Cortex of kidney (tissue), 1 donor: ENCODE results near the gene GDF15.

Experiments used
- DNase-seq: peaks from one replicate; lab custom pipeline; 2025; lab: John Stamatoyannopoulos, UW

GDF15 gene

DNA sequence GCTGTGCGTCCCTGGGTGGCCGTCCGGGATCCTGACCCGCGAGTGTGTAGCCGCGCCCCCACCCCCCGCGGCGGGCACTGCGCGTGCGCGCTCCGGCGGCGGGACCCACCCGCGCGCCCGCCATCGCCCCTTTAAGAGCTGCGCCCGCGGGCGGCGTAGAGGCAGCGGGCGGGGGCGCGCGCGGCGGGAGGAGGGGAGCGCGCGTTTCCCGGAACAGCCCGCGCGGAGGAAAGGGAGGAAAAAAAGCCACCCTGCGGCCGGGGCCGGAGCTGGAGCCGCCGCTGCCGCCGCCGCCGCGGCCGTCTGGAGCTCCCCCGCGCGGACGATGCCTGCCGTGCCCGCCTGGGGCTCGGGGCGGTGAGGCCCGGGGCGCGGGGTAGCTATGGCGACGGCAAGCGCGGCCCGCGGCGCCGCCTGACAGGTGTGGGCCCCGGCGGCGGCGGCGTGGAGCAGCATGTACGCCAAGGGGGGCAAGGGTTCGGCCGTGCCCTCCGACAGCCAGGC is 33.3 kb downstream of the GDF15 start, which contains the start of gene SSBP4:
Gene SSBP4 (plus strand): TSS at position 204 of the 504 bp plus-strand sequence. CDS start 251 bp downstream, at position 455.
- no peak for DNase-seq

GRCh38 chr19:18419699-18420460 is 33.9 kb downstream of the GDF15 start:
- no peak for DNase-seq

DNA sequence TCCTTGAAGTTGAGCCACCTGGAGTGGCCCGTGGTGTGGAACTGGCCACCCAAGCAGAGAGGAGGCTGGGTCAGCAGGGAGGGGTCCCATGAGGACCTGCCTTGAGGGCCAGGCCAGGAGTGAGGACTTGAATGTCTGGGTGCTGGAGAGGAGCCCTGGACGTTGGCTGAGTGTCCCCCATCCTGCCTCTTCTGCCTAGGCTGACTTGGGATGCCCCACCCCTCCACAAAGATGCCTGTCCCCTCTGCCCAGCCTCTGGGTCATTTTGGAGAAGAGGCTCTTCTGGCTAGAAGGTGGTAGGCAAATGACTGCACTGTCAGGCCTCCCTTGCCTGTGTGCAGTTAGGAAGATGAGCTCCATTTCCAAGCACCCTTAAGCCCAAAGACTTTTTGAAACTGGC is 35.0 kb downstream of the GDF15 start:
- DNase-seq = no peak

DNA sequence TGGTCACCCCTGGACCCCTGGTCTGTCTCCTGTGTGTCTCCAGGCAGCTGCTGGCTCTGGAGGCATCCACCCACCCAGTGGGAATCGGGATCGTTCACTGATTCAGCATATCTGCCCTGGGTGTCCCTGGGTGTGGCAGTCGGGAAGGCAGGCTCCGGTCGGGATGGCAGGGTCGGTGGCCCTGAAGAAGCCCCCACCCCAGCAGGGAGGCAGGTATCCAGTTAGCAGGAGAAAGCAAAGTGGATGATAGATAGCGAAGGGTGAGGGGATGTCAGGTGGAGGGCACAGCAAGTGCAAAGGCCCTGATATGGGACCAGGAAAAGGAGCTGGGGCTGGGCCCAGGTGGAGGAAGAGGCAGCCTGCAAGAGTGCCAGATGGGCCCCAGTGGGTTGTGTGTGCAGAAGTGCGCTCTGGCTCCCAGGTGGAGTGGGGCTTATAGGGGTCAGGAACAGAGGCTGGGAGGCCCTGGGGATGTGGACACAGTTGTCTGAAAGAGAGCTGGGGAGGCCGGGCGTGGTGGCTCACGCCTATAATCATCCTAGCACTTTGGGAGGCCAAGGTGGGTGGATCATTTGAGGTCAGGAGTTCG is 35.5 kb downstream of the GDF15 start:
- no peak for DNase-seq

DNA sequence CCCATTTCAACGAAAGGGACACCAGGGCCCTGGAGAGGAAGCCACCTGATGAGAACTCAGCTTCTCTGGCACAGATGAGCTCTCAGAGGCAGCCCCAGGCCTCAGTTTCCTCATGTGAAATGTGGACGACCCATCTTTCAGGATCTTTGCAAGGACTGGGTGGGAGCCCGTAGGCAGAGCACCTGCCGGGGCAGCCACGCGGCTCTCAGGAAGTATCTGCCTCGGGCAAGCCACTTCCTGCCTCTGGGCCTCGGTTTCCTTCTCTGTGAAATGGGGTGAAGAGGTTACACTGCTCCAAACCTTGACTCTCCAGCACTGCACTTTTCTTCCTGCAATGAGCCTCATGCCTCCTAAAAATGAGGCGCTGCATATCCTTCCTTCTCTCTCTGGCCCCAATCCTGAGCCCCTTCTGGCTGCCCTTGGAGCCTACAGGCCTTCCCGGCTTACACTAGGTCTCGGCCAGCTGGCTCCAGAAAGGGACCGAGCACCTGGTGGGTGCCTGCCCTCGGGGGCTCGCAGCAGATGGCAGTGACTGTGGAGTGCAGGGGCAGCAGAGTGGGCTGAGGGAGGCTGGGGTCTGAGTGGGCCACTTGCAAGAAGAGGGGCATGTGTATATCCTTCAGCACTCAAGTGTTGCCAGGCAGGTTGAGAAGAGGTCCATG is 36.7 kb downstream of the GDF15 start:
- no peak for DNase-seq

DNA sequence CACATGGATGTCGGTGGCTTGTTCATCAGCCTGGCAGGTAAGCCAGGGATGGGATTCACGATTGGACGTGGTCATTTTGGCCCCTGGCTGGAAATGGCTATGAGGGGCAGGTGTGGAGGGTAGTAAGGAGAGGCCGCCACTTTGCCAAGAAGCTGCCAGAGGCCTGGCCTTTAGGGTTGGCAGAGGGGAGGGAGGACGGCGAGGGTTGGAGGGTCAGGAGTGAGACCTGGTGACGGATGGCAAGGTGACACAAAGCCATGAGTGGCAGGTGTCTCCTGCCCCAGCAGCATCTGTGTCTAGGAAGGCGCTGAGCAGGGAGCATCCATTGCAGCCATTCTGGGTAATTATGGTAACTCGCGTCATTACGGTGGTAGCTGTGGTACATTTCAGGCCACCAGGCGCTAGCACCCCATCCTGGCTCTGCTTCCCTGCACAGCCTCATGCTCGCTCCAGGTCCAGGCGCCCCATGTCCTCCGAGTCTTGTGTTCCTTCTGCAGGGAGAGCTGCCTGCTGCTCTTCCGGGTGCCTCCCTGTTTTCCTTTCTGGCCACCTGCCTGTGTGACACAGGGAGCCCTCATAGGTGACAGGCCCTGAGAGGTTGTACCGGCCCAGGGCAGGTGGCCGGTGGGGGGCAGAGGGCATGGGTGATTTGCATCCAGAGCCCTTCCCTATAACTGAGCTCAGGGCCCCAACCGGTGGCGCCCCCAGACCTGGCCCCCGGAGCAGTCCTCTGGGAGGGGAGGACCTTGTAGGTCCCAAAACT is 37.5 kb downstream of the GDF15 start:
- no peak for DNase-seq

DNA sequence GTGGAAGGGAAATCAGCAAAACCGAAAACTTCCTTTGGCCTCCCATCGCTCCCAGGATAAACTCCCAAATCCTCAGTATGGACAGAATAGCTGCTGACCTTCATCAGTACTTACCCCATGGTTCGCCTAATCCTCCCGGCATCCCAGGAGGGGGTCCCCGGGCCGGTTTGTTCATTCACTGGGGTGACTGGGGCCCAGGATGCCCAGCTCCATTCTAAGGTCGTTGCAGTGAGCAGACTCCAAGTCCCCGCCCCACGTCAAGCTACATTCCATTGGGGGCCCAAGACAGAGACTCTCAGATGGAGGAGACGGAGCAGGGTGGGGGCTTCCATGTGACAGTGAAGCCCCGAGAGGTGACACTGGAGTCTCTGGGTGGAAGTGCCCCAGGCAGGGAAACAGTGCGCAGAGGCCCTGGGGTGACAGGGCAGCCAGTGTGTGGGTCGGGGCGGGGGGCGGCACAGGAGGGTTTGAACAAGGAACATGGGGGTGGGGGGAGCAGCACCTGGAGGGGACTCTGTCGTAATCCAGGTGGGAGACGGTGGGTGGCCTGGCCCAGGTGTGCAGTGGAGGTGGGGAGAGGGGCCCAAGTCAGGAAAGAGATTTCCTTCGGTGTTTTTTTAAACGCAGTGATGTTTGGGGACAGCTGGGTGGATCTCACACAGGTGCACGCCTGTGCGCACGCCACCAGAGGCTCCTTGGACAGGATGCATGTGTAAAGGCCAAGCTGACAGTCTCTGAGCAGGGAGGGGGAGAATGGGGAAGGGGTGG is 38.3 kb downstream of the GDF15 start:
- DNase-seq = no peak

- DNase-seq = no peak
These were observed 39.0 kb downstream of the GDF15 start for GRCh38 chr19:18424890-18425514.

DNA sequence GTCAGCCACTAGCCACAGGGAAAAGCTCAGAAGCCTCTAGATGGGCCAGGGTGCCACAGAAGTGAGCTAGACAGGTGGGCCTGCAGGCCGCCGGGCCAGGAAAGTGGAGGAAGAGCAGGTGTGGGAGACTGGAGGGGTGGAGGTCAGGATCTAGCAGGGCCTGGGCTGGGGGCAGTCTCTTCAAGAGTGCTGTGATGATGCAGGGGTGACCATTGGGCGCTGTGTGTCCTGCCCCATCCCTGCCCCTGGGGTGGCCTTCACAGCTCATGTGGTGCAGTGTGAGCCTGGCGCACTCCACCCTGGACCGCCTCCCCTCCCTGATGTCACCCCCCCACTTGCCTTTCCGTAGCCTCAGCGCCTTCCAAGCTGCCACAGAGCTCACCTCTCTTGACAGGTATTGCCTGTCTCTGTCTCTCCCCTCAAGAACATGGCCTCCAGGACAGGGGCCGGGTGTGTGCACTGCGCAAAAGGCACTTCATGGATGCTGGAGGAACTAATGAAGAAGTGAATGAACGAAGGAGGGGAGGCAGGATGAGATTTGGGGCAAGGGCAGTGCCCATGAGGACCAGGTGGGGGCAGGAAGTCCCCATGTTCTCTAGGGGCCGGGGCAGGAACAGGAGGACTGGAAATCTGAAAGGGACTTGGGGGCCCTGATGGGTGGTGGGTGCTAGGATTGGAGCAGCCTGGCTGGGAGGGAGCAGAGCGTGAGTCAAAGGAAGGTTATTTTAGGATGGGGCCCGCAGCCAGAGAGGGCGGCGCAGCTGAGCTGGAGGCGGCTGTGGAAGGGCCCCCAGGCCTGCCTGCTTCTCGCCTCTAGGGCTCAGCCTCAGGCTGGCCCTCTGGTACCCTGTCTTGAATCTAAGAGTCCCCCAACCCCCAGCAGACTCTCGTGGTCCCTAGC is 39.8 kb downstream of the GDF15 start:
- DNase-seq = no peak

GRCh38 chr19:18426416-18426767 is 40.4 kb downstream of the GDF15 start:
- DNase-seq = no peak

DNA sequence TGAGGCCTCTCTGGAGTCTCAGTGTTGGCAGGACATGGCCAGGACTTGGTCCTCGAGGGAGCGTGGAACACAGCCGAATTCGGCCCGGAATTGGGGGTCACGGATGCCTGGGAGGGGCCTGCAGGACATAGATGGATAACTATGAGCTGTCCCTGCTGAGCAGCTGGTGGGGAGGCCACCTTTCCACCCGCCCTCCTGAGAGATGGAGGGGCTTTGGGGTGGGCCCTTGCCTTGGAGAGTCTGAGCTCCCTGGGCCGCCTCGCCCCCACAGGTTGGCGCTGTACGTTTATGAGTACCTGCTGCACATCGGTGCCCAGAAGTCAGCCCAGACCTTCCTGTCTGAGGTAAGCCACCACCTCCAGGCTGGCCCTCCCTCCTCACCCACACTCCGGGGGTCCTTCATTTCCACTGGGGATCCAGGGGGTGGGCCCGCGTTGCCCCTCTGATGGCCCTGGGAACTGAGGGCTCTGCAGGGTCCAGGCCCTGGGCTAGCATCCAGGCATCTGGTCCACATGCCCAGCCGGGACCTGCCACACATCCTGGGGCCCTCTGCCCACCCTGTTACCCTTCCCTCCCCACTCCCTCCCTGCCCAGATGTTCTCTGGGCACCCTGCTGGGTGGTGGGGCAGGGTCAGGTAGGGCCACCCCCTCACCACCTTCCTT is 41.3 kb downstream of the GDF15 start:
- no peak for DNase-seq

- no peak for DNase-seq
These were observed 41.8 kb downstream of the GDF15 start for GRCh38 chr19:18427743-18428113.

DNA sequence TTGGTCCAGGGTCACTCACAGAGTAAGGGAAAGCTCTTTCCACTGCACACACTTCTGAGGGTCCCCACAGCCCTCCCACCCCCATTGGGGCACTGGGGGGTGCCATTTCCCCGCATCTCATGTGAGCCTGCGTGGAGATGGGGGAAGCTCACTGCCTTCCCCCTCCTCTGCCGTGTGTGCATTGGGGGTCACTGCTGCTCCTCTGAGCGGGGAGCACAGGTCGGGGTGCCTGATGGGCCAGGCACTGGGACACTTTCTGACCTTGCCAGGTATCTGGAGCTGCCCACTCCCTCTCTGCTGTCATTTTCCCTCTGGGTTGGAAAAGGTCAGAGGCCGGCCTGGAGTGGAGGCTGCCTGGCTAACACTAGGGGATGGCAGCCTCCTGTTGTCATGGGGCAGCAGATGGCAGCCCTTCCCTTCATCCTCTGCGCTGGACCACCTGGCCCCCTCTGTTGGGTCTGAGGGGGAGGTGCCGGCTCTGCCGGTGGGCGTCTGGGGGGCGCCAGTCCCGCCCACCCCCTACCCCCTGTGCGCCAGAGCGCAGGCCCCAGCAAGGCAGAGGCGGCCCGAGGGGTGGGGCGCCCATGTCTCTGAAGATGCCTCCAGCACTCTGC is 42.3 kb downstream of the GDF15 start:
- no peak for DNase-seq

- DNase-seq = no peak
These were observed 43.1 kb downstream of the GDF15 start for GRCh38 chr19:18428787-18429674.

DNA sequence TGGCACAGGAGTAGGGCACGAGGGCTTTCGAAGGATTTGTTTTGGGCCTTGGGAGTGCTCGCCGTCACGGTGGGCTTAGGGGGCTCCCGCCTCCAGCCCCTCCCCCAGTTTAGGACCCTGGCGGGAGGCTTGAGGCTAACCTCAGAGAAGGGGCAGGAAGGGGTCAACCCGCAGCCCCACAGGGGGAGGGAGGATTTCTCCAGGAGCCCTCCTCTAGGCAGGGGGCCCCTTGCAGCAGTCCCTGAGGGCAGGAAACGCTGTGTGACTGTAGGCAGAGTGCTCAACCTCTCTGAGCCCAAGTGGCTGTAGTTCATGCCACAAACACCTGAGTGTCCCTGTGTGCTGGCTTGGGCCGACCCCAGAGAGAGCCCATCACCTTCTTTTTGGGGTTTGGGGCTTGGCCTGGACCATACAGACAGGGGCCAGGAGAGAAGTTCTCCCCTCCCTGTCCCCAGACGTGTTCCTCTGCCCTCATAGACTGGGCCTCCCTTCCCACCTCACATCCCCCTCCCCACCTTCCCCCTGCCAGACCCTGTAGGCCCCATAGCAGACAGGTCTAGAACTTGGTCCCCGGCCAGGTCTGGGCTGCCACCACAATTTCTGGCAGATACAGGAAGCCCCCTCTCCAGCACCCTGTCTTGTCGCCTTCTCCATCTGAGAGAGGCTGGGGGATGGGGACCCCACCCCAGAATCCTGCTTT is 43.9 kb downstream of the GDF15 start:
- DNase-seq = no peak

DNA sequence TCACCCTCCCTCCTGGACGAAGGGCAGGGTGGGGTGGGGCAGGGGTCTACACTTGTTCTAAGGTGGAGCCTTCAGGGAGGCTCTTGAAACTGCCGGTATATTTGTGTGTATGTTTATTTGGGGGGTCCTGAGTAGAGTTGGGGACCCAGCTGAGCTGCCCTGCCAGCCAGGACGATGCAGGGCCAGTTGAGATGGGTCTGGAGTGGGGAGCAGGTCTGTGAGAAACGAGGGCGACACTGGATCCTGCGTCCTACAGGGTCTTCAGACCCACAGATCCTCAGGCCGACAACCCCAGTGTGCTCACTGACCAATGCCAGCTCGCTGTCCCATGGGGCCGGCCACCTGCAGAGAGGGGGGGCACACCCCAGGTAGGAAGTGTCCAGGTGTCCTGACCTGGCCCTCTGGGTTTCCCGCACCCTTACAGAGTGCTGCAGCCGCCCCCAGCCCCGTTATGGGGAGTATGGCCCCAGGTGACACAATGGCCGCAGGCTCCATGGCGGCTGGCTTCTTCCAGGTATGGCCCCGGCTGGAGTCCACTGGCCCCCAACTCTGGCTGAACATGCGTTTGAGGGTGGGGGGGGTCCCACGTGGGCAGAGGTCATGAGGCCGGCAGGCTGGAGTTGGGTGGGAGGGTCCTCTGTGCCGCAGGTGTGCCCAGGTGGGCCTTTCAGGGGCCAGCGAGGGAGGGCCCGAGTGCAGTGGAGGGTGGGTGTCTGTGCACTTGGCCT is 44.6 kb downstream of the GDF15 start:
- no peak for DNase-seq
